Astrocyte (in vitro differentiated cells and primary cell): ENCODE data around the gene SDR39U1. TPM values are rescaled to one million over a fixed set of nuclear protein-coding genes. Genes with fewer than 3 reads are reported as not detected.

ENCODE experiments used
- DNase-seq: peaks from one replicate; pipeline ENCODE4 v3.0.0-alpha.2; 2010; ENCODE audit warnings: low read depth
- FAIRE-seq: peaks from 2 replicates; lab custom pipeline; 2011; peaks lifted over from hg19 to GRCh38; lab: Jason Lieb, UNC
- H2AFZ ChIP-seq: 2 replicates; pipeline ENCODE4 v1.6.0; 2012; ENCODE audit warnings: low read depth, low read length, inconsistent platforms
- H3K27ac ChIP-seq: 2 replicates; pipeline ENCODE4 v1.5.1; 2011; ENCODE audit warnings: low read depth, low read length, inconsistent platforms
- H3K27me3 ChIP-seq: 2 replicates; pipeline ENCODE4 v1.6.0; 2011; ENCODE audit warnings: low read length, inconsistent platforms; ENCODE audit not compliant: insufficient read depth
- H3K36me3 ChIP-seq: 2 replicates; pipeline ENCODE4 v1.5.1; 2011; ENCODE audit warnings: low read length, inconsistent platforms; ENCODE audit not compliant: insufficient read depth
- H3K4me1 ChIP-seq: 2 replicates; pipeline ENCODE4 v1.5.1; 2011; ENCODE audit warnings: low read length, inconsistent platforms; ENCODE audit not compliant: insufficient read depth
- H3K4me2 ChIP-seq: 2 replicates; pipeline ENCODE4 v1.6.0; 2012; ENCODE audit warnings: low read length, inconsistent platforms
- H3K4me3 ChIP-seq: 2 replicates; pipeline ENCODE4 v1.5.1; 2011; ENCODE audit warnings: low read depth, mild to moderate bottlenecking, low read length, inconsistent platforms; ENCODE audit not compliant: insufficient read depth
- H3K79me2 ChIP-seq: 2 replicates; pipeline ENCODE4 v1.6.0; 2012; ENCODE audit warnings: mild to moderate bottlenecking, low read length, inconsistent platforms; ENCODE audit not compliant: insufficient read depth
- H3K9ac ChIP-seq: 2 replicates; pipeline ENCODE4 v1.6.0; 2012; ENCODE audit warnings: mild to moderate bottlenecking, low read length, inconsistent platforms
- H3K9me3 ChIP-seq: 2 replicates; pipeline ENCODE4 v1.5.1; 2012; ENCODE audit warnings: low read depth, mild to moderate bottlenecking, low read length, inconsistent platforms; ENCODE audit not compliant: insufficient read depth
- H4K20me1 ChIP-seq: 2 replicates; pipeline ENCODE4 v1.6.0; 2012; ENCODE audit warnings: low read length, inconsistent platforms; ENCODE audit not compliant: insufficient read depth
- H3K27ac Mint-ChIP-seq: one replicate; pipeline ENCODE4 v1.8.0; 2021; ENCODE audit warnings: mild to moderate bottlenecking, mixed read lengths; ENCODE audit not compliant: unreplicated experiment
- H3K27me3 Mint-ChIP-seq: one replicate; pipeline ENCODE4 v1.8.0; 2021; ENCODE audit warnings: low read depth, mixed read lengths; ENCODE audit not compliant: unreplicated experiment
- H3K36me3 Mint-ChIP-seq: one replicate; pipeline ENCODE4 v1.8.0; 2021; ENCODE audit warnings: low read depth, mixed read lengths; ENCODE audit not compliant: unreplicated experiment
- H3K4me1 Mint-ChIP-seq: one replicate; pipeline ENCODE4 v1.8.0; 2021; ENCODE audit warnings: low read depth, mixed read lengths; ENCODE audit not compliant: unreplicated experiment
- H3K4me3 Mint-ChIP-seq: one replicate; pipeline ENCODE4 v1.8.0; 2021; ENCODE audit warnings: mild to moderate bottlenecking, moderate library complexity, mixed read lengths; ENCODE audit not compliant: unreplicated experiment
- H3K9me3 Mint-ChIP-seq: one replicate; pipeline ENCODE4 v1.8.0; 2021; ENCODE audit warnings: mild to moderate bottlenecking, mixed read lengths; ENCODE audit not compliant: unreplicated experiment
- EZH2 ChIP-seq: IDR thresholded peaks from 2 replicates; pipeline ENCODE4 v1.6.1; 2012; ENCODE audit warnings: mild to moderate bottlenecking, low read length, inconsistent platforms; ENCODE audit not compliant: insufficient read depth
- total RNA-seq: library from RNA; stranded (reverse); gene quantifications from 2 replicates; pipeline ENCODE4 v1.2.1, GENCODE V29; 2021
- TF ChIP-seq, protein P1 (sequence below): IDR thresholded peaks from 2 replicates; pipeline ENCODE4 v1.5.1; 2011; ENCODE audit warnings: low read depth, mild to moderate bottlenecking, inconsistent platforms, low read length, moderate library complexity; ENCODE audit not compliant: insufficient read depth

Gene SDR39U1
- total RNA-seq, 1 donor from 2014 or later, result 28.1 TPM

- H3K4me1 ChIP-seq, result no peaks in the 10 kb centered on the region
- H3K4me2 ChIP-seq, result no peak overlapping the region
- H3K4me1 Mint-ChIP-seq, result no peaks in the 10 kb centered on the region
- H3K27ac Mint-ChIP-seq, result no peak overlapping the region
- H3K27me3 Mint-ChIP-seq, result peaks cover 4% of the 10 kb centered on the region
- no peak overlapping the region for H3K27ac ChIP-seq
- no peaks in the 10 kb centered on the region for H3K27me3 ChIP-seq
- peaks cover 39% of the 10 kb centered on the region for H3K36me3 Mint-ChIP-seq
- DNase-seq, result peak; percentile 22
- no peak overlapping the region for H3K4me3 Mint-ChIP-seq
- no peak overlapping the region for H2AFZ ChIP-seq
- no peaks in the 10 kb centered on the region for H3K79me2 ChIP-seq
- H3K9ac ChIP-seq, result no peak overlapping the region
- no peak for FAIRE-seq
- H3K36me3 ChIP-seq, result no peaks in the 10 kb centered on the region
- H3K9me3 ChIP-seq, result no peaks in the 10 kb centered on the region
- no peaks in the 10 kb centered on the region for H4K20me1 ChIP-seq
- no peak for TF ChIP-seq EZH2
- TF ChIP-seq, protein P1, sequence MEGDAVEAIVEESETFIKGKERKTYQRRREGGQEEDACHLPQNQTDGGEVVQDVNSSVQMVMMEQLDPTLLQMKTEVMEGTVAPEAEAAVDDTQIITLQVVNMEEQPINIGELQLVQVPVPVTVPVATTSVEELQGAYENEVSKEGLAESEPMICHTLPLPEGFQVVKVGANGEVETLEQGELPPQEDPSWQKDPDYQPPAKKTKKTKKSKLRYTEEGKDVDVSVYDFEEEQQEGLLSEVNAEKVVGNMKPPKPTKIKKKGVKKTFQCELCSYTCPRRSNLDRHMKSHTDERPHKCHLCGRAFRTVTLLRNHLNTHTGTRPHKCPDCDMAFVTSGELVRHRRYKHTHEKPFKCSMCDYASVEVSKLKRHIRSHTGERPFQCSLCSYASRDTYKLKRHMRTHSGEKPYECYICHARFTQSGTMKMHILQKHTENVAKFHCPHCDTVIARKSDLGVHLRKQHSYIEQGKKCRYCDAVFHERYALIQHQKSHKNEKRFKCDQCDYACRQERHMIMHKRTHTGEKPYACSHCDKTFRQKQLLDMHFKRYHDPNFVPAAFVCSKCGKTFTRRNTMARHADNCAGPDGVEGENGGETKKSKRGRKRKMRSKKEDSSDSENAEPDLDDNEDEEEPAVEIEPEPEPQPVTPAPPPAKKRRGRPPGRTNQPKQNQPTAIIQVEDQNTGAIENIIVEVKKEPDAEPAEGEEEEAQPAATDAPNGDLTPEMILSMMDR, result peak; percentile 61
- H3K4me3 ChIP-seq, result no peak overlapping the region
- H3K9me3 Mint-ChIP-seq, result peaks cover 2% of the 10 kb centered on the region
These were observed 30.9 kb downstream of the SDR39U1 start for GRCh38 chr14:24411443-24412389.

- Histone ChIP-seq H3K4me2 (no peak overlapping the region), H3K9me3 (no peaks in the 10 kb centered on the region), H4K20me1 (no peaks in the 10 kb centered on the region), H3K36me3 (no peaks in the 10 kb centered on the region), H2AFZ (no peak overlapping the region), H3K4me1 (no peaks in the 10 kb centered on the region), H3K9ac (no peak overlapping the region), H3K27ac (no peak overlapping the region), H3K27me3 (no peaks in the 10 kb centered on the region), H3K79me2 (no peaks in the 10 kb centered on the region), H3K4me3 (no peak overlapping the region)
- H3K36me3 Mint-ChIP-seq, result peaks cover 35% of the 10 kb centered on the region
- TF ChIP-seq, protein P1, result no peak
- no peak for TF ChIP-seq EZH2
- no peak overlapping the region for H3K27ac Mint-ChIP-seq
- no peak for DNase-seq
- peaks cover 2% of the 10 kb centered on the region for H3K27me3 Mint-ChIP-seq
- no peak for FAIRE-seq
- H3K4me3 Mint-ChIP-seq, result no peak overlapping the region
- H3K4me1 Mint-ChIP-seq, result peaks cover under 1% of the 10 kb centered on the region
- no peaks in the 10 kb centered on the region for H3K9me3 Mint-ChIP-seq
These were observed 32.6 kb downstream of the SDR39U1 start for GRCh38 chr14:24409956-24410355.

- Histone ChIP-seq H3K79me2 (no peaks in the 10 kb centered on the region), H4K20me1 (no peaks in the 10 kb centered on the region), H3K27me3 (peaks cover 3% of the 10 kb centered on the region), H3K27ac (no peak overlapping the region), H3K9ac (no peak overlapping the region), H3K4me3 (no peak overlapping the region), H3K9me3 (no peaks in the 10 kb centered on the region), H2AFZ (no peak overlapping the region), H3K36me3 (no peaks in the 10 kb centered on the region), H3K4me1 (no peaks in the 10 kb centered on the region), H3K4me2 (no peak overlapping the region)
- TF ChIP-seq, protein P1, result no peak
- TF ChIP-seq EZH2, result no peak
- Mint-ChIP-seq H3K36me3 (peaks cover 30% of the 10 kb centered on the region), H3K27me3 (peaks cover 2% of the 10 kb centered on the region), H3K4me1 (peaks cover 3% of the 10 kb centered on the region), H3K4me3 (no peak overlapping the region), H3K27ac (no peak overlapping the region), H3K9me3 (no peaks in the 10 kb centered on the region)
- no peak for FAIRE-seq
- no peak for DNase-seq
These were observed 33.4 kb downstream of the SDR39U1 start for GRCh38 chr14:24409192-24409591.
